ENCODE results near the gene ZNF526. TPM values are rescaled to one million over a fixed set of nuclear protein-coding genes. Genes with fewer than 3 reads are reported as not detected.
A peak's percentile ranks its signal among the peaks of the same experiment; 100 is the strongest.

The ZNF526 gene
- total RNA-seq, 2 experiments from 2014 or later: 11.9 to 15.2 TPM

DNA sequence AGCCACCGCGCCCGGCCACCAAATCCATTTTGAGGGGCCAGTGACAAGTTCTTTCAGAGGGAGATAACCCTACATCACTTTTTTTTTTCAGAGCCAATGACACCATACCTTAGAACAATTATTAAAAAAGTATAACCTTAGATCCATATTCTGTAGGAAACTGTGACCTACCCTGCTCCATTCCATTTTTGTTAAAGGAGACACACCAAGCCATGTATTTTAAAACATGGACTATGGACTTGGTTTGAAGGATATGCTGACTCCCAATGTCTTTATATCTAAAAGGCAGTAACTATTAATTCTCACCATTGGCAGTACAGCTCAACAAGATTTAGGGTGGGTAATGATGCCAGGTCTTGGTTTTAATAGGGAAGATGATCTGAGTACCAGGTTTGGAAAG lies 21.2 kb downstream of the ZNF526 start:
- POLR2A ChIA-PET: interaction anchor here (1.5 to 3.6 kb wide), 3 partner anchors 21 to 44 kb away, joined by 4 to 18 read pairs (median 16); partner anchors contain the start of genes CIC and ZNF526
- no peak for ATAC-seq
- H3K27ac Mint-ChIP-seq: no peak overlapping the region

DNA sequence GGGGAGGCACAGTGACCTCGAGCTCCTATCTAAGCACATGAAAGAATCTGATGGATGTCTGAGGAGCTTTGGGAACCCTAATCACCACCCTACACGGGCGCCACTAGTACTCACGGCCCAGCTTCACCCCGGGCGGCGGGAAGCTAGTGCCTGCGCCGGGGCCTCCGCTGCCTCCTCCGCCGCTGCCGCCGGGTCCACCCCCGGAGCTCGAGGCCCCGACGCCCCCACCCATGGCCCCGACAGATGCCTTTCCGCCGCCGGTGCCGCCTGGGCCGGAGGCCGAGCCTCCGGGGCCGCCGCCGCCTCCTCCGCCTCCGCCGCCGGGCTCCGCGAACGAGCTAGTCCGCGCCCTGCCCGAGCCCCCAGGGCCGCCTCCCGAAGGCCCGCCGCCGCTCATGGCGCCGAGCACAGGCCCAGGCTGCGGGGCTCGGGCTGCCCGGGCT lies 22.0 kb downstream of the ZNF526 start:
- ChIA-PET CTCF (interaction anchor here (0.5 to 5.9 kb wide), 11 partner anchors 9 to 1535 kb away, joined by 3 to 50 read pairs (median 4); partner anchors contain the start of genes PAFAH1B3, PRR19 and ZNF526), POLR2A (interaction anchor here (0.6 to 3.6 kb wide), 13 partner anchors 9 to 382 kb away, joined by 3 to 18 read pairs (median 4); partner anchors contain the start of genes CIC, DEDD2, PAFAH1B3 and RPS19)
- Mint-ChIP-seq H3K9me3 (ENCODE audit: low read depth) (no peaks in the 10 kb centered on the region), H3K27ac (peak overlapping the region; percentile 91), H3K27me3 (no peaks in the 10 kb centered on the region), H3K36me3 (ENCODE audit: low read depth) (peaks cover 17% of the 10 kb centered on the region), H3K4me3 (peak overlapping the region; percentile 93), H3K4me1 (peaks cover 48% of the 10 kb centered on the region)
- ATAC-seq (no peak), DNase-seq (peak; percentile 59)
- intact Hi-C loops (cut with DNase I, micrococcal nuclease): loop anchor here (1.0 to 2.0 kb wide), 13 partner anchors 22 to 1797 kb away; partner anchors contain the start of genes PAFAH1B3 (in 2 of the 2), PRR19 (in 2 of the 2), ZNF526 (in 2 of the 2) and POU2F2 (in 1 of the 2)

More for the DNA sequence above, 21.2 kb downstream of the ZNF526 start:
- intact Hi-C loops (cut with DNase I, micrococcal nuclease): no loop called here
- no peak for DNase-seq
- peak overlapping the region; percentile 93 for H3K4me3 Mint-ChIP-seq
- H3K4me1 Mint-ChIP-seq: peaks cover 40% of the 10 kb centered on the region
- CTCF ChIA-PET: interaction anchor here (0.6 to 2.3 kb wide), 9 partner anchors 8 to 57 kb away, joined by 3 to 8 read pairs (median 4); partner anchors contain the start of gene ZNF526
- peaks cover 23% of the 10 kb centered on the region for H3K36me3 Mint-ChIP-seq (ENCODE audit: low read depth)
- no peaks in the 10 kb centered on the region for H3K9me3 Mint-ChIP-seq (ENCODE audit: low read depth)
- no peaks in the 10 kb centered on the region for H3K27me3 Mint-ChIP-seq

DNA sequence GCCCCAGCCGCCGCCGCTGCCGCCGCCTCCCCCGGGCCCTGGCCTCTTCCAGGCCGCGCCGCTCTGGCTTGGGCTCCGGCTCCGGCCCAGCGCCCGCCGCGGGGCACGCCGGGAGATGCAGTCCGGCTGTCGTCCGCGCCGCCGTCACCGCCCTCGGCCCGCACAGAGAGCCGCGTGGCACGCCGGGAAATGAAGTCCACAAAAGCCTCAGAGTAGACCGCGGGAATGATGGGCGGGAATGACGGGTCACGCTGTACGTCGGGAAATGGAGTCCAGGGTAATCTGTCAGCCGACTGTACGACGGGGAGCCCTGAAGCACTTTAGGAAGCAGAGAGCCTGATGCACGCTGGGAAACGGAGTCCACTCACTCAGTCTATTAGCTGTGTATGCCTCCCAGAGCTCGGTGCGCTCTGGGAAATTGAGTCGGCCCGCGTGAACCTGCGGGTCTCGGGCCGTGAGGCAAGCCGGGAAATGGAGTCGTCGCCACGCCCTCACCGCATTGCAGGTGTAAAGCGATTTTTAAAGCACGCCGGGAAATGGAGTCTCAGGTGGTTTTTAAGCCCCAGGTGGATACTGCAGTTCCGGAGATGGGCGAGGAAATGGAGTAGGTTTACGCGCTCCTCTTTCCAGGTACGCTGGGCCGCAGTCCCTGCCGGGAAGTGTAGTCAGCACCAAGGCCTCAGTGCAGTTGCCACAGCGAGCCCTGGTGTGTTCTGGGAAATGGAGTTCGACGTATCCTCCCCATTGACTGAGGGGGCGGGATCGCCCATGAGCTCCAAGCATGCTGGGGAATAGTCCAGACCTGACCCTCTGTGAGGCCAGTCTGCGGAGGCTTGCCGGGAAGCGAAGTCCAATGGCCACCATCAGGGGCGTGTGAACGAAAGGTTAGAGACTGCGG lies 22.6 kb downstream of the ZNF526 start, which contains the start of gene GSK3A:
TSS of gene GSK3A (minus strand) at position 91 of the 898 bp plus-strand sequence. CDS start 137 bp downstream, outside the sequence.
- ATAC-seq (peak; percentile 80), DNase-seq (peak; percentile 97)
- ChIA-PET CTCF (interaction anchor here (0.5 to 5.9 kb wide), 14 partner anchors 9 to 1536 kb away, joined by 3 to 50 read pairs (median 4); partner anchors contain the start of genes DEDD2, PAFAH1B3, POU2F2 and PRR19), POLR2A (interaction anchor here (0.6 to 3.6 kb wide), 18 partner anchors 9 to 1338 kb away, joined by 3 to 18 read pairs (median 4); partner anchors contain the start of genes CIC, DEDD2, PAFAH1B3 and RPS19)
- peak within 1 kb of the TSS; percentile 94 for H3K27ac Mint-ChIP-seq
- peaks cover 15% of the 10 kb centered on the region for H3K36me3 Mint-ChIP-seq (ENCODE audit: low read depth)
- no peaks in the 10 kb centered on the region for H3K27me3 Mint-ChIP-seq
- intact Hi-C loops (cut with DNase I, micrococcal nuclease): loop anchor here (1.0 to 2.0 kb wide), 14 partner anchors 22 to 1798 kb away; partner anchors contain the start of genes PAFAH1B3 (in 2 of the 2), PRR19 (in 2 of the 2), ZNF526 (in 2 of the 2) and DEDD2 (in 1 of the 2)
- H3K4me1 Mint-ChIP-seq: peaks cover 48% of the 10 kb centered on the region
- H3K4me3 Mint-ChIP-seq: peak within 1 kb of the TSS; percentile 93
- H3K9me3 Mint-ChIP-seq (ENCODE audit: low read depth): no peaks in the 10 kb centered on the region

DNA sequence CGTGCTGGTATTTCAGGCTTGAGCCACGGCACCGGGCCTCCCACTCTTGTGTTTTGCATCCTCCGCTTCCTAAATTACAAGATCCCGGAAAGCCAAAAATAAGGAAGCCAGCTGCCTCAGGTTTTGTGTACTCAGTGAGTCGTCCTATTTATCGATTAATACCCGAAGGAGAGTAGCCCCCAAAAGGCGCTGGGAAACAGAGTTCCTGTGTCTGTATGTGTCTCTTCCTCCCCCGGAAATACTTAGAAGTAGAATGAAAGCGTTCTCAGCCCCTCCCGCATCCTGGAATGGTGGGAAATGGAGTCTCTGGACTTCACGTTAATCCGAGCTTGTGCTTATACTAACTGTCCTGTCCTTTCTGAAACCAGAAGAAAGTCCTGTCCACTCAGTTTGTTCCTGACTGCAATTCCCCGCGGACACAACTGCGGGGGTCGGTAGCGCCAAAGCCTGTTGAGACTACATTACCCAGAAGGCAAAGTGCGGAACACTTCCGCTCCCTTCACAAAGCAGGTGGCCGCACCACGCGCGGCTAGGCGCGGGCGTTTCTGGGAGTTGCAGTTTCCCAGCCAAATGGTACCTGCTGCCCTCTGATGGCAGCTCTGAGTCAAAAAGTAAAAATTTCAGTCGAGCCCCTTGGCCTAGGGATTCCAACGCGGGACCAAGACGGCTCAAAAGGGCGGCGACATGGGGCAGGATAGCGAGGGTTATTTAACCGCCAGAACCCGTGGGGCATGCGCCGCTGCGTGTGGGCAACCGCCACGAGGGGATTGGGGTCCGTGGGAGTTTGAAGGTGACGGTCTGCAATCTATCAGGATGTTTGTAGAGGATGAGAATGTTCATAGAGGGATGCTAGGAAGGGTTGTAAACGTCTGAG lies 24.5 kb downstream of the ZNF526 start:
- ATAC-seq: peak; percentile 49
- ChIA-PET CTCF (interaction anchor here (0.6 to 5.9 kb wide), 14 partner anchors 8 to 385 kb away, joined by 3 to 50 read pairs (median 4); partner anchors contain the start of genes POU2F2, RPS19 and ZNF526), POLR2A (interaction anchor here (1.6 kb wide), 1 partner anchor 36 kb away, joined by 8 read pairs; no protein-coding TSS in a partner anchor)

DNA sequence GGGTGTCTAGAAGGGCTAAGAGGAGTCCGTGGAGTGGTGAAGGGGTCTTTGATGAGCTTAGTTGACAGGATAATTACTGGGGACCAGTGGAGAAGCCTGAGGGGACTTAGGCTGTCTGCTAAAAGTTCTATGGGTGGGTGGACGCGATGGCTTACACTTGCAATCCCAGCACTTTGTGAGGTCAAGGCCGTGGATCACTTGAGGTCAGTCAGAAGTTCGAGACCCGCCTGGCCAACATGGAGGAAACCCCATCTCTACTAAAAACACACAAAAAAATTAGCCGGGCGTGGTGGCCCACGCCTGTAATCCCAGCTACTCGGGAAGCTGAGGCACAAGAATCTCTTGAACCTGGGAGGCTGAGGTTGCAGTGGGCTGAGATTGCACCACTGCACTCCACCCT lies 25.1 kb downstream of the ZNF526 start:
- peaks cover 35% of the 10 kb centered on the region for H3K4me1 Mint-ChIP-seq
- H3K27me3 Mint-ChIP-seq: no peaks in the 10 kb centered on the region
- CTCF ChIA-PET: interaction anchor here (0.6 to 5.9 kb wide), 13 partner anchors 9 to 386 kb away, joined by 3 to 50 read pairs (median 4); partner anchors contain the start of genes RPS19 and ZNF526
- intact Hi-C loops (cut with DNase I, micrococcal nuclease): no loop called here
- DNase-seq (no peak), ATAC-seq (no peak)
- H3K27ac Mint-ChIP-seq: peak overlapping the region; percentile 89
- no peaks in the 10 kb centered on the region for H3K9me3 Mint-ChIP-seq (ENCODE audit: low read depth)
- peaks cover 9% of the 10 kb centered on the region for H3K36me3 Mint-ChIP-seq (ENCODE audit: low read depth)
- H3K4me3 Mint-ChIP-seq: peak overlapping the region; percentile 93
- POLR2A ChIA-PET: interaction anchor here (0.5 to 1.6 kb wide), 2 partner anchors 19 to 35 kb away, joined by 5 to 8 read pairs; no protein-coding TSS in a partner anchor

More for the DNA sequence above, 24.5 kb downstream of the ZNF526 start:
- Mint-ChIP-seq H3K4me1 (peaks cover 42% of the 10 kb centered on the region), H3K9me3 (ENCODE audit: low read depth) (no peaks in the 10 kb centered on the region), H3K36me3 (ENCODE audit: low read depth) (peaks cover 11% of the 10 kb centered on the region), H3K27me3 (no peaks in the 10 kb centered on the region), H3K4me3 (peak overlapping the region; percentile 93), H3K27ac (peak overlapping the region; percentile 94)
- peak; percentile 96 for DNase-seq
- intact Hi-C loops (cut with DNase I, micrococcal nuclease): loop anchor here (1.0 kb wide), 3 partner anchors 10 to 81 kb away; partner anchors contain the start of gene MEGF8 (in 2 of the 2)

DNA sequence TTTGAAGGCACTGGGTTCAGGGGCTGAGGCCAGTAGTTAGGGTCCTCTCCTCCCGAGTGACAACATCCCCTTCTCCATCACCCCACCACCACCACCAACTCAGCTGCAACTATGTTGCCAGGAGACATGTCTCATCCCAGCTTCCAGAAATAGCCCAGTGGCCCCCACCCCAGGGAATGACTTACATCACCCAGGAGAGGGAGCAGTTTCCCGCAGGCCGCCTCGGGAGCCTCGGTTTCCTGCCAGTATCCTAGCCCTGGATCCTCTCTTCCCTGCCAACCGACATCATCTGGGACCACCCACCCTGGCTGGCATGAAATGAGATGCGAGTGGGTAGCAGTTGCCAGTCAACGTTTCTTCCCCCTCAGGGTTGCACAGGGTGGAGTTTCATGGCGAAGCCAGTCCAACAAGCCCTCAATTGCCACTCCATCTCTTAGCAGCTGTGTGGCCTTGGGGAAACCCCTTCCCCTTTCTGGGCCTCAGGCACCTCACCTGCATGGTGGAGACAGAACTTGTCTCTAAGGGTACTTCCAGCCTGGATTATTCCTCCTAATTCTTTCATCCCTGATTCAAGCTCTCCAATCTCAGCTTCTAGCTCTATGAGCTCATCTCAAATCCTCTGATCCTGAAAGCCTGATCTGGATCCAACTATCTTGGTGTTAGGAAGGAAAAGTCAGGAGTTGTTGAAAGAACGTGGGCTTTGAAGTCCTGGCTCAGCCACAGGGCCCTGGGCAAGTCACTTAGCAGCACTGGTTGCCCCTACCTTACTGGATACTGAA lies 26.2 kb downstream of the ZNF526 start:
- peak; percentile 39 for DNase-seq
- Mint-ChIP-seq H3K27me3 (no peaks in the 10 kb centered on the region), H3K4me1 (peaks cover 33% of the 10 kb centered on the region), H3K36me3 (ENCODE audit: low read depth) (peaks cover 6% of the 10 kb centered on the region), H3K9me3 (ENCODE audit: low read depth) (no peaks in the 10 kb centered on the region), H3K27ac (peak overlapping the region; percentile 42), H3K4me3 (no peak overlapping the region)
- ATAC-seq: no peak
- ChIA-PET CTCF (interaction anchor here (0.9 to 5.9 kb wide), 6 partner anchors 25 to 140 kb away, joined by 3 to 50 read pairs (median 4); no protein-coding TSS in a partner anchor), POLR2A (interaction anchor here (0.5 to 1.7 kb wide), 2 partner anchors 18 to 33 kb away, joined by 5 to 6 read pairs; no protein-coding TSS in a partner anchor)
- intact Hi-C loops (cut with DNase I, micrococcal nuclease): no loop called here

DNA sequence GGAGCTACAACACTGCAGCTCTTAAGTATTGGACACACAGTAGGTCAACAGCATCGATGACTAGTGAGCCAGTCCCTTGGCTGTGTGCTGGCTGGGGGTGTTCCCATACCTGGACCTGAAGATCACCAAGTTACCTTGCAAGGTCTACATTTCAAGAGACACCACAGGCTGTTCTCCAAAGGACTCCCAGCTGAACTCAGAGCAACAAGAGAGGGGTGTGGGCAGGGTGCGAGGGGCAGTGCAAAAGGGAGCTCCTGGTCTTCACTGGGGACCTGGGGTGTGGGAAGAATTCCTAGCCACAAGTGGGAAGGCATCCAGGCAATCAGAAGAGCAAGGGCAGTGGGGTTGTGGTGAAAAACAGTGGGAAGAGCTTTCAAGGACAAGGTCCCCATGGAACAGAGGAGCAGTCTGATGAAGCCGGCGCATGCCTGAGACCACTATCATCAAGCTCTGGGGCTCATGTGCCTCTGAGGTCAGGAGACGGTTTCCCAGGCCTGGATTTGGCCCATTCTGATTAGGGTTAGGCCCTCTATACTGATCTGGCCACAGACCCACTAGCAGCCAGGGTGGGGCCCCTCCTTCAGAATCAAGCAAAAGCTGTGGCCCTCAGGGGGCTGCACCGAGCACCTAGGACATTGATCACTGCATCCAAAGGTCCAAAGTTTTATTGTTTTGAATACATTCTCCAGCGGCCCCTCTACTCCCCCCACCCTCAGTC lies 27.0 kb downstream of the ZNF526 start:
- H3K27ac Mint-ChIP-seq: no peak overlapping the region
- no peaks in the 10 kb centered on the region for H3K27me3 Mint-ChIP-seq
- peaks cover 35% of the 10 kb centered on the region for H3K4me1 Mint-ChIP-seq
- peaks cover 9% of the 10 kb centered on the region for H3K36me3 Mint-ChIP-seq (ENCODE audit: low read depth)
- ATAC-seq: no peak
- no peaks in the 10 kb centered on the region for H3K9me3 Mint-ChIP-seq (ENCODE audit: low read depth)
- H3K4me3 Mint-ChIP-seq: no peak overlapping the region
- DNase-seq: no peak
- ChIA-PET CTCF (interaction anchor here (0.9 to 5.9 kb wide), 3 partner anchors 24 to 140 kb away, joined by 4 to 50 read pairs (median 4); no protein-coding TSS in a partner anchor), POLR2A (interaction anchor here (1.7 kb wide), 1 partner anchor 33 kb away, joined by 6 read pairs; no protein-coding TSS in a partner anchor)
- intact Hi-C loops (cut with DNase I, micrococcal nuclease): no loop called here

DNA sequence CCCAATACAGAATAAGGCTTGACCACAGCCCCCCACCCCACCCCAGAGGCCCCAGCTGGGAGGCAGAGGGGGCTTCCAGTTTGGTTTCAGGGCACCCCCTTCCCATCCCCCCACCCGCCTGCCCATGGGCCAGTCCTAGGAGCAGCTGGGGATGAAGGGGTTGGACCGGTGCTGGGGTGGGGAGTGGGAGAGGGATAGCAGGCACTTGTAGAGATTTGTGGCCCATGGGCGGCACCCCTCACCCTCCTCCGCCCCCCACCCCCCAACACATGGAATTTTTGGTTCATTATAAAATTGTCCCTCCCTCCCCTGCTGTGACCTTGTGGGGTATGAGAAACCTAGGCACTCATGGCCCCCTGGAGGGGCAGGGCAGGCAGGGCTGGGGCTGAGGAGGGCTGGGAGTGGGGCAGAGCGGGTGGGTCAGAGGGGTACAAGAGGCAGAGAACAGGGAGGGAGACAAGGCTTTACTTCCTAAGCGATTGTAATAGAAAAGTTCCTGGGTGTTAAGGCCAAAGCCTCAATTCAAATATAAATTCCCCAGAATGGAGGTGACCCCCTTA lies 27.6 kb downstream of the ZNF526 start:
- no peak overlapping the region for H3K27ac Mint-ChIP-seq
- intact Hi-C loops (cut with DNase I, micrococcal nuclease): no loop called here
- peaks cover 11% of the 10 kb centered on the region for H3K36me3 Mint-ChIP-seq (ENCODE audit: low read depth)
- no peaks in the 10 kb centered on the region for H3K9me3 Mint-ChIP-seq (ENCODE audit: low read depth)
- no peak overlapping the region for H3K4me3 Mint-ChIP-seq
- H3K4me1 Mint-ChIP-seq: peaks cover 42% of the 10 kb centered on the region
- POLR2A ChIA-PET: interaction anchor here (1.7 kb wide), 1 partner anchor 32 kb away, joined by 6 read pairs; no protein-coding TSS in a partner anchor
- no peaks in the 10 kb centered on the region for H3K27me3 Mint-ChIP-seq
- DNase-seq (no peak), ATAC-seq (no peak)
- CTCF ChIA-PET: interaction anchor here (0.6 to 5.9 kb wide), 2 partner anchors 32 to 67 kb away, joined by 3 to 50 read pairs; no protein-coding TSS in a partner anchor

All from activated CD4-positive, alpha-beta T cell treated with anti-CD3 and anti-CD28 coated beads for 36 hours (primary cell).